Measurements from ENCODE around the gene ARID1B.

The ARID1B gene

GRCh38 chr6:156998794-156999330 is 221.7 kb downstream of the ARID1B start:
- Histone ChIP-seq H3K4ac (ENCODE audit: low read depth, low read length) (no peak overlapping the region), H3K36me3 (ENCODE audit: control insufficient read depth in 1 of 2, insufficient read depth in 2 of 2, low read length in 2 of 2) (peaks cover 0 to 2% of the 10 kb centered on the region in 2 experiments), H3K27ac (ENCODE audit: low read depth, low read length) (no peak overlapping the region), H3K4me3 (ENCODE audit: low read depth, low read length) (no peak overlapping the region), H4K12ac (ENCODE audit: low read depth, low read length) (no peak overlapping the region), H3K14ac (ENCODE audit: low read length) (no peak overlapping the region), H3K23ac (ENCODE audit: low read length) (no peak overlapping the region), H2BK5ac (ENCODE audit: low read depth, low read length, poor library complexity) (no peak overlapping the region), H3K79me1 (ENCODE audit: low read length) (no peaks in the 10 kb centered on the region), H3K4me1 (ENCODE audit: control insufficient read depth in 1 of 2, insufficient read depth in 2 of 2, low read length in 2 of 2) (peaks cover 0 to 7% of the 10 kb centered on the region in 2 experiments), H4K8ac (ENCODE audit: low read depth, low read length) (no peak overlapping the region), H2AFZ (ENCODE audit: insufficient read depth, low read length, poor library complexity) (no peak overlapping the region), H3K18ac (ENCODE audit: low read length) (no peak overlapping the region), H2BK120ac (ENCODE audit: insufficient read depth, low read length, poor library complexity) (no peak overlapping the region), H3K9ac (ENCODE audit: low read length) (no peak overlapping the region), H2AK5ac (ENCODE audit: low read length) (no peak overlapping the region), H3K79me2 (ENCODE audit: control insufficient read depth, insufficient read depth, low read length, poor library complexity) (peaks cover 2% of the 10 kb centered on the region), H2BK12ac (ENCODE audit: low read length) (no peak overlapping the region), H4K91ac (ENCODE audit: low read depth, low read length) (no peak overlapping the region), H3K9me3 (ENCODE audit: insufficient read depth, low read depth, low read length) (no peaks in the 10 kb centered on the region), H3K27me3 (ENCODE audit: insufficient read depth, low read length) (no peaks in the 10 kb centered on the region), H3K4me2 (ENCODE audit: low read length) (no peak overlapping the region)
- no CpG with 5 or more reads among the region's 7 CpGs for WGBS (ENCODE audit: extremely low coverage, insufficient coverage, insufficient read length)
- DNase-seq = no peak

- H3K4me1 ChIP-seq (ENCODE audit: control insufficient read depth in 1 of 2, insufficient read depth in 2 of 2, low read length in 2 of 2) = peaks cover 0 to 3% of the 10 kb centered on the region in 2 experiments
- H2BK120ac ChIP-seq (ENCODE audit: insufficient read depth, low read length, poor library complexity) = no peak overlapping the region
- H2AK5ac ChIP-seq (ENCODE audit: low read length) = no peak overlapping the region
- H3K18ac ChIP-seq (ENCODE audit: low read length) = no peak overlapping the region
- H3K9me3 ChIP-seq (ENCODE audit: insufficient read depth, low read depth, low read length) = no peaks in the 10 kb centered on the region
- H3K4me2 ChIP-seq (ENCODE audit: low read length) = no peak overlapping the region
- H3K14ac ChIP-seq (ENCODE audit: low read length) = no peak overlapping the region
- no peaks in the 10 kb centered on the region for H3K27me3 ChIP-seq (ENCODE audit: insufficient read depth, low read length)
- no peak for DNase-seq
- H3K9ac ChIP-seq (ENCODE audit: low read length) = no peak overlapping the region
- WGBS (ENCODE audit: extremely low coverage, insufficient coverage, insufficient read length) = no CpG with 5 or more reads among the region's 3 CpGs
- H3K79me1 ChIP-seq (ENCODE audit: low read length) = no peaks in the 10 kb centered on the region
- H4K91ac ChIP-seq (ENCODE audit: low read depth, low read length) = no peak overlapping the region
- no peak overlapping the region for H2BK5ac ChIP-seq (ENCODE audit: low read depth, low read length, poor library complexity)
- H3K36me3 ChIP-seq (ENCODE audit: control insufficient read depth in 1 of 2, insufficient read depth in 2 of 2, low read length in 2 of 2) = no peaks in the 10 kb centered on the region
- no peak overlapping the region for H4K8ac ChIP-seq (ENCODE audit: low read depth, low read length)
- no peak overlapping the region for H3K23ac ChIP-seq (ENCODE audit: low read length)
- peaks cover 2% of the 10 kb centered on the region for H3K79me2 ChIP-seq (ENCODE audit: control insufficient read depth, insufficient read depth, low read length, poor library complexity)
- no peak overlapping the region for H3K27ac ChIP-seq (ENCODE audit: low read depth, low read length)
- no peak overlapping the region for H2AFZ ChIP-seq (ENCODE audit: insufficient read depth, low read length, poor library complexity)
- no peak overlapping the region for H3K4ac ChIP-seq (ENCODE audit: low read depth, low read length)
- no peak overlapping the region for H3K4me3 ChIP-seq (ENCODE audit: low read depth, low read length)
- H2BK12ac ChIP-seq (ENCODE audit: low read length) = no peak overlapping the region
- H4K12ac ChIP-seq (ENCODE audit: low read depth, low read length) = no peak overlapping the region
Observed at GRCh38 chr6:156999762-157000161, 222.6 kb downstream of the ARID1B start.

- H3K14ac ChIP-seq (ENCODE audit: low read length) = no peak overlapping the region
- no peak overlapping the region for H2BK120ac ChIP-seq (ENCODE audit: insufficient read depth, low read length, poor library complexity)
- H3K4ac ChIP-seq (ENCODE audit: low read depth, low read length) = no peak overlapping the region
- H3K9me3 ChIP-seq (ENCODE audit: insufficient read depth, low read depth, low read length) = no peaks in the 10 kb centered on the region
- H3K27ac ChIP-seq (ENCODE audit: low read depth, low read length) = no peak overlapping the region
- H3K23ac ChIP-seq (ENCODE audit: low read length) = no peak overlapping the region
- H4K12ac ChIP-seq (ENCODE audit: low read depth, low read length) = no peak overlapping the region
- peaks cover 0 to 3% of the 10 kb centered on the region in 2 experiments for H3K4me1 ChIP-seq (ENCODE audit: control insufficient read depth in 1 of 2, insufficient read depth in 2 of 2, low read length in 2 of 2)
- no peak overlapping the region for H2AK5ac ChIP-seq (ENCODE audit: low read length)
- WGBS (ENCODE audit: extremely low coverage, insufficient coverage, insufficient read length) = no CpG with 5 or more reads among the region's 12 CpGs
- no peak overlapping the region for H4K8ac ChIP-seq (ENCODE audit: low read depth, low read length)
- DNase-seq = no peak
- H3K36me3 ChIP-seq (ENCODE audit: control insufficient read depth in 1 of 2, insufficient read depth in 2 of 2, low read length in 2 of 2) = no peaks in the 10 kb centered on the region
- H3K9ac ChIP-seq (ENCODE audit: low read length) = no peak overlapping the region
- no peak overlapping the region for H4K91ac ChIP-seq (ENCODE audit: low read depth, low read length)
- no peak overlapping the region for H2AFZ ChIP-seq (ENCODE audit: insufficient read depth, low read length, poor library complexity)
- no peak overlapping the region for H2BK5ac ChIP-seq (ENCODE audit: low read depth, low read length, poor library complexity)
- H3K4me2 ChIP-seq (ENCODE audit: low read length) = no peak overlapping the region
- peaks cover 2% of the 10 kb centered on the region for H3K79me2 ChIP-seq (ENCODE audit: control insufficient read depth, insufficient read depth, low read length, poor library complexity)
- H3K79me1 ChIP-seq (ENCODE audit: low read length) = no peaks in the 10 kb centered on the region
- H3K18ac ChIP-seq (ENCODE audit: low read length) = no peak overlapping the region
- no peak overlapping the region for H3K4me3 ChIP-seq (ENCODE audit: low read depth, low read length)
- H3K27me3 ChIP-seq (ENCODE audit: insufficient read depth, low read length) = no peaks in the 10 kb centered on the region
- no peak overlapping the region for H2BK12ac ChIP-seq (ENCODE audit: low read length)
Observed at GRCh38 chr6:157001716-157002115, 224.5 kb downstream of the ARID1B start.

- H3K27ac ChIP-seq (ENCODE audit: low read depth, low read length) = no peak overlapping the region
- H2AFZ ChIP-seq (ENCODE audit: insufficient read depth, low read length, poor library complexity) = no peak overlapping the region
- no peak overlapping the region for H3K23ac ChIP-seq (ENCODE audit: low read length)
- no peak overlapping the region for H4K91ac ChIP-seq (ENCODE audit: low read depth, low read length)
- H3K4me1 ChIP-seq (ENCODE audit: control insufficient read depth in 1 of 2, insufficient read depth in 2 of 2, low read length in 2 of 2) = peaks cover 0 to 3% of the 10 kb centered on the region in 2 experiments
- H3K9me3 ChIP-seq (ENCODE audit: insufficient read depth, low read depth, low read length) = no peaks in the 10 kb centered on the region
- no peak overlapping the region for H2BK5ac ChIP-seq (ENCODE audit: low read depth, low read length, poor library complexity)
- no peaks in the 10 kb centered on the region for H3K27me3 ChIP-seq (ENCODE audit: insufficient read depth, low read length)
- H3K4me2 ChIP-seq (ENCODE audit: low read length) = no peak overlapping the region
- no peak overlapping the region for H3K14ac ChIP-seq (ENCODE audit: low read length)
- H2BK12ac ChIP-seq (ENCODE audit: low read length) = no peak overlapping the region
- no peak for DNase-seq
- no CpG with 5 or more reads among the region's 1 CpG for WGBS (ENCODE audit: extremely low coverage, insufficient coverage, insufficient read length)
- H2BK120ac ChIP-seq (ENCODE audit: insufficient read depth, low read length, poor library complexity) = no peak overlapping the region
- H3K4ac ChIP-seq (ENCODE audit: low read depth, low read length) = no peak overlapping the region
- no peak overlapping the region for H3K9ac ChIP-seq (ENCODE audit: low read length)
- no peak overlapping the region for H3K18ac ChIP-seq (ENCODE audit: low read length)
- H4K12ac ChIP-seq (ENCODE audit: low read depth, low read length) = no peak overlapping the region
- H3K79me1 ChIP-seq (ENCODE audit: low read length) = no peaks in the 10 kb centered on the region
- no peaks in the 10 kb centered on the region for H3K36me3 ChIP-seq (ENCODE audit: control insufficient read depth in 1 of 2, insufficient read depth in 2 of 2, low read length in 2 of 2)
- no peak overlapping the region for H2AK5ac ChIP-seq (ENCODE audit: low read length)
- no peak overlapping the region for H3K4me3 ChIP-seq (ENCODE audit: low read depth, low read length)
- H3K79me2 ChIP-seq (ENCODE audit: control insufficient read depth, insufficient read depth, low read length, poor library complexity) = peaks cover 2% of the 10 kb centered on the region
- no peak overlapping the region for H4K8ac ChIP-seq (ENCODE audit: low read depth, low read length)
Observed at GRCh38 chr6:157002774-157003173, 225.6 kb downstream of the ARID1B start.

All from trophoblast cell (in vitro differentiated cells and primary cell).